ENCODE measurements around the gene IRGM.

DNA sequence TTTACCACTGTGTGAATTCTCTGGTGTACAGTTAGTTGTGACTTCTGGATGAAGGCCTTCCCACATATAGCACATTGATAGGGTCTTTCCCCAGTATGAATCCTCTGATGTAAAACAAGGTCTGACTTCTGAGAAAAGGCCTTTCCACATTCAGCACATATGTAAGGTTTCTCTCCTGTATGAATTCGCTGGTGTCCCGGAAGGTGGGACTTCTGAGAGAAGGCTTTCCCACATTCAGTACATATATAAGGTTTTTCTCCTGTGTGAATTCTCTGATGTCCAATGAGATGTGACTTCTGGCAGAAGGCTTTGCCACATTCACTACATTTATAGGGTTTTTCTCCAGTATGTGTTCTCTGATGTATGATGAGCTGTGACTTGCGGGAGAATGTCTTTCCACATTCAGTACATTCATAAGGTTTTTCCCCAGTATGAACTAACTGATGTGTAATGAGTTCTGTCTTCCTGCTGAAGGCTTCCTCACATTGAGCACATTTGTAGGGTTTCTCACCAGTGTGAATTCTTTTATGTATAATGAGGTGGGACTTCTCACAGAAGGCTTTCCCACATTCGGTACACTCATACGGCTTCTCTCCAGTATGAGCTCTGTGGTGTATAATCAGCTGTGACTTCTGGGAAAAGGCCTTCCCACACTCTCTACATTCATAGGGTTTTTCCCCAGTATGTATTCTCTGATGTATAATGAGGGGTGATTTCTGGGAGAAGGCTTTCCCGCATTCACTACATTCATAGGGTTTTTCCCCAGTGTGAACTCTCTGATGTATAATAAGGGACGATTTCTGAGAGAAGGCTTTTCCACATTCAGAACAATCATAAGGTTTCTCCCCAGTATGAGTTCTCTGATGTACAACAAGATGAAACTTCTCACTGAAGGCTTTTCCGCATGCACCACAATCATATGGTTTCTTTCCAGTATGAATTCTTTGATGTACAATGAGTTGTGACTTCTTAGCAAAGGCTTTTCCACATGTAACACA, 49.4 kb downstream of the IRGM start:
- TF ChIP-seq, protein P1, sequence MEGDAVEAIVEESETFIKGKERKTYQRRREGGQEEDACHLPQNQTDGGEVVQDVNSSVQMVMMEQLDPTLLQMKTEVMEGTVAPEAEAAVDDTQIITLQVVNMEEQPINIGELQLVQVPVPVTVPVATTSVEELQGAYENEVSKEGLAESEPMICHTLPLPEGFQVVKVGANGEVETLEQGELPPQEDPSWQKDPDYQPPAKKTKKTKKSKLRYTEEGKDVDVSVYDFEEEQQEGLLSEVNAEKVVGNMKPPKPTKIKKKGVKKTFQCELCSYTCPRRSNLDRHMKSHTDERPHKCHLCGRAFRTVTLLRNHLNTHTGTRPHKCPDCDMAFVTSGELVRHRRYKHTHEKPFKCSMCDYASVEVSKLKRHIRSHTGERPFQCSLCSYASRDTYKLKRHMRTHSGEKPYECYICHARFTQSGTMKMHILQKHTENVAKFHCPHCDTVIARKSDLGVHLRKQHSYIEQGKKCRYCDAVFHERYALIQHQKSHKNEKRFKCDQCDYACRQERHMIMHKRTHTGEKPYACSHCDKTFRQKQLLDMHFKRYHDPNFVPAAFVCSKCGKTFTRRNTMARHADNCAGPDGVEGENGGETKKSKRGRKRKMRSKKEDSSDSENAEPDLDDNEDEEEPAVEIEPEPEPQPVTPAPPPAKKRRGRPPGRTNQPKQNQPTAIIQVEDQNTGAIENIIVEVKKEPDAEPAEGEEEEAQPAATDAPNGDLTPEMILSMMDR (IDR thresholded peaks at IDR 0.05), result no peak
- TF ChIP-seq POLR2A (IDR thresholded peaks at IDR 0.05), result no peak

Data from thyroid gland (tissue), 4 donors.